Germinal center (tissue), 1 donor: ENCODE measurements around the gene SHOC2.
"Not testable (repeated sequence)": the region's sequence is repeated elsewhere in the genome, so short reads cannot be mapped to it uniquely, and the experiment has no call there.

Experiments used
- DNase-seq: peaks from one replicate; pipeline ENCODE4 v3.0.0; 2012; ENCODE audit warnings: mixed read lengths, low spot score

SHOC2 gene

DNA sequence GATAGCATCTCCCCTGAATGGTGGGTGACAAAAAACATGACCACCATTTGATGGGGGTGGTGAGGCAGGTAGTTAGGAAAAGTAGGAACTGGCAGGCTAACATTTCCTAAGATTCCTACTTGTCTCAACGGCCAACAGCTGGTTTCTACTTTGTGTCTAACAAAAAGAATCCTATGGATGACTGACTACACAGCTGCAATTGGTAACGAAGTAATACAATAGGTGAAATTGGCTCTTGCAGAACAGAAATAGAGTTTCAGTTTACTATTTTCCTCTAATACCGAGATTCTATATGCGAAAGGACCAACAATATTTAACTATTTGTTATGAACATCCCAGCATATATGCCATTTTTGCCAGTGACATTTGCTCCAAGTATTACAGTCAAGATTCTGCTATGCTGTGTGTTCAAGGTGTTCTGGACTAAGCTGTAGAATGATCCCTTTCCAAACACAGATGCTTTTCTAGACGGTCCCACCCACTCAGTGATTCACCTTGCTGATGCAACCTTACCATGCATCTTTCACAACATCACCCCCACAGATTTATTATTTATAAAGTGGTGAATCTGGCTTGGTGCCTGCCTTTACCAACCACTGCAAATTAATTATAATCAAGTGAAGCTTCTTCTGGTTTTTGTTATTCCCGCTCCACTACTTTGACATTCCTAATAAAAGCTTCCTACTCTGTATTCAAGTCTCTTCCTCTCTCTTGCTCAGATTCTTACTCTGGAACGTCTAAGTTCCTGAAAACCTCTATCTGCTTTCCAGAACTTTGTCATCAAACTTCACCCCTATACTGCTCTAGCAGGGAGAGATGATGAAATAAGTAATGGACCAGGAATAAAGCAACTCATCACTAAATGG is 17.2 kb upstream of the SHOC2 start:
- no peak for DNase-seq

DNA sequence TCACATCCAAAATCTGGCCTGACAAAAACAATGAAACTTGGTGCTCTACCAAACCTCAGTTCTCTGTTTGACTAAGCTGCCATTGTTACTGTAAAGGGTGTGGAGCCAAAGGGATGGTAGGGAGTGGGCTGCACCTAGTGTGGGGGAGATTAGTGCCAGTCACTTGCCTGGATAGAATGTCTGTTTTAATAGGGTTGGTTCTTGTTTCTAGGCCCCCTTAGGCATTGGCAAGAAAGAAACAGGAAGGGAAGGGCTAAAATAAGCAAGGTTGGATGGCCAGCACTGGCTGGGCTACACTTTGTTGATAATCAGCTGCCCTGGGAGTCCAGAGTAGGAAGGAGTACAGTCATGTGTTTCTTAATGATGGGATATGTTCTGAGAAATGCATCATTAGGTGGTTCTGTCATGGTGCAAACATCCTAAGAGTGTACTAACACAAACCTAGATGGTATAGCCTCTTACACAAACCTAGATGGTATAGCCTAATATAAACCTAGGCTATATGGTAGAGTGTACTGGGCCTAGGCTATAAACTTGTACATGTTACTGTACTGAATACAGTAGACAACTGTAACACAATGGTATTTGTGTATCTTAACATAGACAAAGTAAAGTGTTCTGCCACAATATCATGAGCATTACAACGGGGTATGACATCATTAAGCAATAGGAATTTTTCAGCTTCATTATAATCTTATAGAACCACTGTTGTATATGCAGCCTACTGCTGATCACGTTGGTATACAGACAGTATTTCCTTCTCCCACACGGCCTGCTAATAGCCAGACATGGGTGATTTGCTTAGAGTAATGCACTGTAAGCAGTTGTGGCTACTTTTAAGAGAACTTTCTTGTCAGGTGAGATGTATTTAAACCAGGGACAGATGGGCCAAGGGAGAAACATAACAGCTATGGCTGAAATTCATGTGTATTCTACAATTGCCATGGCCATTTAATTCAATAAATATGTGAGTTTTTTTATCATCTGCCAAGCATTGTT is 15.8 kb upstream of the SHOC2 start:
- no peak for DNase-seq

DNA sequence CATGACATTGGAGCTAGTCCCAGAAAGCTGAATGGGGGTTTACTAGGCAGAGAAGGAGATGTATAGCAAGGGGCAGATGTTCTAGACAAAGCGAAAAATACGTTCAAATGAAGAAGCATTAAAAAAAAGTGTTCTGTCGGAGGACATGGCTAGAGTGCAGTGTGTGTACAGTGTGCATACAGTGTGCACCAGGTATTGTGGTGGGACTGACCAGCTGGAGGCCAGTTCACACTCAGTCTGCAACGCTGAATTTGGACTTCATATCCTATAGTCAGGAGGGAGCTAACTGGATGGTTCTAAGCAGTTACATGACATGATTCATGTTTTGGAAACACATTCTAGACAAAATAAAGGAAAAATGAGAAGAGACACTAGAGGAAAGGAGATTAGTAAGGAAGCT is 9.3 kb upstream of the SHOC2 start:
- no peak for DNase-seq

DNA sequence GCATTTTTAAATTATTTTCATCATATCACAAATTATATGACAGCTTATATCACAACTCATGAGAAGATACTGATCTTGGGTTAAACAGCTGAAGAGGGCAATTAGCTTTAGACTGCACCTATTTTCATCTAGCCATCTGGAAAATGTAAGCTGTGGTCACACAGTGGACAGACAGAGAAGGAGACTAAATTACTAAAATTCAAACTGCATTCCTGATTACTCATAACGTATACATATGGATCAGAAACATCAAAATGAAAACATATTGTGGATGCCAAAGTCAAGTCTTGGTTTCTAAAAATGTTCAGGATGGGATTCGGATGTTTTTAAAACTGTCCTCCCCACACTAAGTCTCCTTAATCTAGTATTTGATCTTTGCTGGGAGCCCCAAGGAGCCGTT is 7.0 kb upstream of the SHOC2 start:
- no peak for DNase-seq

- DNase-seq, result no peak
Measured at GRCh38 chr10:110914431-110914830, 5.0 kb upstream of the SHOC2 start.

GRCh38 chr10:110915035-110915434 is 4.4 kb upstream of the SHOC2 start:
- DNase-seq, result no peak

- not testable (repeated sequence) for DNase-seq
Measured at GRCh38 chr10:110915600-110915999, 3.8 kb upstream of the SHOC2 start.

DNA sequence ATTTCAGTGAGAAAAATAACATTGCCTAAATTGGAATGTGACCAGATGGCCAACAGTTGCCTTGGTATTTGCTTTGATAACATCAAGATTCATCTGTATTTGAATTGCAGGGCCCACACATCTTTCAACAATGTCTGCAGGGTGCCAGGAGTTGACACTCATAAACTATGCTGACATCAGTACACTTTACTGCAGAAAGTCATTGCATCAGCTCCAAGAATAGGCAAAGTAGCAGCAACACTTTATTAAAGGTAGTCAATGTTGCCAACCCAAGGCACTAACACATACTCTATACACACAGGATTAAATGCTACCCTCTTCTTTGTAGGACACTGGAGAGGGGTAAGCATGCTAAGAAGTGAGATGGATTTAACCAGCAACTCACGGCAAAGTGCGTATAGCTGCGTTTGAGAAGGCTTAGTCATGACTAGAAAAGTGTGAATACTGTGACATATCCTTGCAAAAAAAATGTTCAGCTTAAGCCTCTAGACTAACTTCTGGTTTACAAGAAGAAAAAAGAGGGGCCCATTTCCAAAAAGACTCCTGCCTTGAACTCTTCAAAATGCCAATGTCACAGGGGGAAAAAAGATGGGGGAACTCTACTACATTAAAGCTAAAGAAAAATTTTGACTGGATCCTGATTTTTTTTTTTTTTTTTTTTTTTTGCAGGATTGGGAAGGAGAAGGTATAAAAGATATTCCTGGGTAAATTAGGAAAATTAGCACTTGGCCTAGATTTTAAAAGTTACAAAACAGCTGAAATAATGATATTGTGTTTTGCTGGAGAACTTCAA is 2.7 kb upstream of the SHOC2 start:
- DNase-seq, result no peak

- peak; percentile 91 for DNase-seq
Measured at GRCh38 chr10:110918269-110918642, 1.1 kb upstream of the SHOC2 start.

- peak; percentile 94 for DNase-seq
Measured at GRCh38 chr10:110918643-110919348, 608 bp upstream of the SHOC2 start, which contains the start of gene BBIP1. BBIP1 (minus strand) TSS chr10:110919180; CDS start chr10:110918157, 1,023 bp downstream.

DNA sequence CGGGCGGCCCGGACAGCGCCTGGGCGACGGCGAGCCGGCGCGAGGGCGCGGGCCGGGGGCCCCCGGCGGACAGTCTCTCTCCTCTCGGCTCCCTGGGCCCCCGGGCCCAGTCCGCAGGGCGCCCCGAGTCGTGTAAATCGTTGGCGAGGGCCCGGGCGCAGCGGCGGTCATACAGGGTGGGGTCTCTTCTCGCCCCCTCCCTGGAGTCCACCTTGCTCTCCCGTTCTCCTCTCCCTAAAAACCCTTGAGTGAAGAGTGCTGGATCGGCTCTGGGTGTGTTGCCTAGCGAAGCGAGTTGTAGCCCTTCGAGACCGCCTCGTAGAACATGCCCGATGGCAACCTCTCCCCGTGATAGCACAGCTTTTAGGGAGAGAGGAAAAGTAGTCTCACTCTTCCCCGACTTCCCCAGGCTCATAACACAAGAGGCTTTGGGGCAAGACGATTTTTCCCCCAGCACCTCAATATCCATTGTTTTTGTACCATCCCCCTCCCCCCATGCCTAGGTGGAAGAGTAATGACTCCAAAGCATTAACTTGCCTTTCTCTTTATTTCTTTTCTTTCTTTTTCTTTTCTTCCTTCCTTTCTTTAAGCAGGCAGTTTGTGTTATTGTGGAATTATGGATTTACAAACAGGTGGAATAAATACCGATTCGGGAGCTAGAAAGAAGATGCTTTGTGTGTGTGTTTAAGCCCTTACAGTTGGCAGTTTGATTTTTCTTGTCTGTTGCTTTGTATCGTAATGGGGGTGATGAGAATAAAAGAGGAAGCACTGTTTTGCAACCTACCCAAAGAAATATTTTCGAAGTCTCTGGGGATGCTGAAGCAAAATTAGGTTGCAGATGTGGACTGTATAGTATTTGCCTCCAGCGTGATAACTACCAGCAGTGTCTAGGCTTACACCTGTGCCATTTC is 822 bp downstream of the SHOC2 start:
- DNase-seq, result peak; percentile 64

- no peak for DNase-seq
Measured at GRCh38 chr10:110923856-110924493, 4.6 kb downstream of the SHOC2 start.

DNA sequence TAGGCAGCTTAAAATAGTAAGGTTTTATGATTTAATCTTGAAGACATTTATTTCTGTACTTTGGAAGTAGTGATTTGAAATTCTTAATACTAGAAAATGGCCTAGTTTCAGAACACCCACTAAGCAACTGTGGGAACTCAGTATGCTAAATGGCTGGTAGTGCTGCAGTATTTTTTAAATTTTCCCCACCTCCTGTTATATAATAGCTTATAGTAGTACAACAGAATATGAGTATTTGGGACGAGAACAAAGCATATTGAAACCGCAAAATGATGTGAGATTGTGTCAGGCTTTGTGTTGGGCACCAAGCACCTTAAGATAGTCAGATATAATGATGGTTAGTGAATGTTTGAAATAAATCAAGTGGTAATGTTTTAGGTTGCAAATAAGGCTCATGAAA is 8.1 kb downstream of the SHOC2 start:
- DNase-seq, result no peak

- DNase-seq, result no peak
Measured at GRCh38 chr10:110931769-110932381, 12.5 kb downstream of the SHOC2 start.

- DNase-seq, result no peak
Measured at GRCh38 chr10:110932505-110933180, 13.2 kb downstream of the SHOC2 start.

DNA sequence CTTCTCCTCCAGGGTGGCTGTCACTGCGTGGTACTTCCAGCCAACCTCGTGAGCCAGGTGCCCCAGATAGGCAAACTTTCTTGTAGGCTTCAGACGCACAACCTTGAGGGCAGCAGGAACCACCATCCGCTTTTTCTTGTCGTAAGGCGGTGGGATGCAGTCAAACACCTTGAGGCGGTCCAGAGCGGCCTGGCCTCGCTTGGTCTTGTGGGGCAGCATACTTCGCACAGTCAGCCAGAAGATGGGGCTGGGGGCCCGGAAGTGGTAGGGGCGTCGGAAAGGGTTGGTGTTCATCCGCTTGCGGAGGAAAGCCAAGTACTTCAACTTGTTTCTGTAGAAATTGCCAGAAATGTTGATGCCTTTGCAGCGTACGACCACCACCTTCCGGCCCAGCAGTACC is 17.4 kb downstream of the SHOC2 start:
- DNase-seq, result no peak

- DNase-seq, result no peak
Measured at GRCh38 chr10:110939419-110939818, 20.0 kb downstream of the SHOC2 start.

DNA sequence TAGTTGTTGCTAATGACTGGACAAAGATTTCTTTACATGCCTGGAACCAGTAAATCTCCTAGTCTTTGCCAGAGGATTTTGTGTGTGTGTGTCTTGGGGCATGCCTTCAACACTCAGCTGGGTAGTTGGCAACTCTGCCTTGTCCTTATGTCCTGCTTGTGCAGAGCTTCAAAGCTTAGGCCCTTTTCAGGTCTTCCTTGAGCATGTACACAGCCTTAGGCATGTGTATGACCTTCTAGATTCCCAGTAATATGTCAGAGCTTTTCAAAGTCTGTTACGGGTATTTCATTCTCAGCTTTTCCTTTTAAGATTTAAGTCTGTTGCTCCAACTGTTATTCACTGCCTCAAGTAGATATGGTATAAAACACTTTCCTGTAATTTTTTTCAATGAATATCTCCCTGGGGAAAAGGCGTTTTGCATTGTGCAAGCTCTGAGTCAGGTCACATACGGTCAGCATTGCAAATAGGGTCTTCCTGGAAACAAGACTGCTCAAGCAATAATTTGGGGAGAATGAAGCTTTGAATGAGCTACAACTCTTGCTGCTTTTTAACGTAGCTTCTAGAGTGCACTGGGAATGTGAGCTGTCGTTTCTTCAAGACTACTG is 25.5 kb downstream of the SHOC2 start:
- DNase-seq, result no peak
